BE2C (cell line): ENCODE results near the gene COL4A1.

Source experiments
- DNase-seq: peaks from one replicate; pipeline ENCODE4 v3.0.0-alpha.2; 2020
- H3K27me3 ChIP-seq: fragments of 250-450 bp; sonication (Bioruptor Pico); 2 replicates; pipeline ENCODE4 v1.5.1; 2020; ENCODE audit warnings: mild to moderate bottlenecking
- H3K36me3 ChIP-seq: fragments of 250-450 bp; sonication (Bioruptor Pico); 2 replicates; pipeline ENCODE4 v1.5.1; 2020; ENCODE audit warnings: mild to moderate bottlenecking
- H3K4me1 ChIP-seq: fragments of 250-450 bp; sonication (Bioruptor Pico); 2 replicates; pipeline ENCODE4 v1.5.1; 2020
- H3K4me3 ChIP-seq: 2 replicates; pipeline ENCODE4 v1.5.1; 2011; ENCODE audit warnings: low read depth, low read length
- H3K9me3 ChIP-seq: fragments of 250-450 bp; sonication (Bioruptor Pico); 2 replicates; pipeline ENCODE4 v1.5.1; 2020
- TF ChIP-seq, protein P1 (sequence below): IDR thresholded peaks from 2 replicates; pipeline ENCODE4 v1.5.1; 2012; ENCODE audit warnings: mild to moderate bottlenecking, low read depth, low read length

The COL4A1 gene

DNA sequence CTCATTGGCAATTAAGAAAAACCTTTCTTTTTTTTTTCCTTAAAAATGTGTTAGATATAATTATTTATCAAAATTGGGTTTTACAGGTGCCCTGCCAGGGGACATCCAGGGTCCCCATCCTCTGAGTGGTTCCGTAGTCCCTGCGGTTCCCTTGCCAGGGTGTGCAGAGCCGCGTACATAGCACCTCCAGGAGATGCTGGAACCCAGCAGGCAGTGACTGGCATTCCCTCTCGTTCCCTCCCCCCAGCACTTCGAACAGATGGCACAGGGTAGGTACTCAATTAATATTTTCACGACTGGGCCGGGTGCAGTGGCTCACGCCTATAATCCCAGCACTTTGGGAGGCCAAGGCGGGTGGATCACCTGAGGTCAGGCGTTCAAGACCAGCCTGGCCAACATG, 82.0 kb downstream of the COL4A1 start:
- no peak for DNase-seq
- TF ChIP-seq, protein P1, sequence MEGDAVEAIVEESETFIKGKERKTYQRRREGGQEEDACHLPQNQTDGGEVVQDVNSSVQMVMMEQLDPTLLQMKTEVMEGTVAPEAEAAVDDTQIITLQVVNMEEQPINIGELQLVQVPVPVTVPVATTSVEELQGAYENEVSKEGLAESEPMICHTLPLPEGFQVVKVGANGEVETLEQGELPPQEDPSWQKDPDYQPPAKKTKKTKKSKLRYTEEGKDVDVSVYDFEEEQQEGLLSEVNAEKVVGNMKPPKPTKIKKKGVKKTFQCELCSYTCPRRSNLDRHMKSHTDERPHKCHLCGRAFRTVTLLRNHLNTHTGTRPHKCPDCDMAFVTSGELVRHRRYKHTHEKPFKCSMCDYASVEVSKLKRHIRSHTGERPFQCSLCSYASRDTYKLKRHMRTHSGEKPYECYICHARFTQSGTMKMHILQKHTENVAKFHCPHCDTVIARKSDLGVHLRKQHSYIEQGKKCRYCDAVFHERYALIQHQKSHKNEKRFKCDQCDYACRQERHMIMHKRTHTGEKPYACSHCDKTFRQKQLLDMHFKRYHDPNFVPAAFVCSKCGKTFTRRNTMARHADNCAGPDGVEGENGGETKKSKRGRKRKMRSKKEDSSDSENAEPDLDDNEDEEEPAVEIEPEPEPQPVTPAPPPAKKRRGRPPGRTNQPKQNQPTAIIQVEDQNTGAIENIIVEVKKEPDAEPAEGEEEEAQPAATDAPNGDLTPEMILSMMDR: no peak
- H3K4me1 ChIP-seq: no peaks in the 10 kb centered on the region
- no peak overlapping the region for H3K4me3 ChIP-seq
- H3K36me3 ChIP-seq: no peaks in the 10 kb centered on the region
- H3K9me3 ChIP-seq: no peaks in the 10 kb centered on the region
- peaks cover 3% of the 10 kb centered on the region for H3K27me3 ChIP-seq

DNA sequence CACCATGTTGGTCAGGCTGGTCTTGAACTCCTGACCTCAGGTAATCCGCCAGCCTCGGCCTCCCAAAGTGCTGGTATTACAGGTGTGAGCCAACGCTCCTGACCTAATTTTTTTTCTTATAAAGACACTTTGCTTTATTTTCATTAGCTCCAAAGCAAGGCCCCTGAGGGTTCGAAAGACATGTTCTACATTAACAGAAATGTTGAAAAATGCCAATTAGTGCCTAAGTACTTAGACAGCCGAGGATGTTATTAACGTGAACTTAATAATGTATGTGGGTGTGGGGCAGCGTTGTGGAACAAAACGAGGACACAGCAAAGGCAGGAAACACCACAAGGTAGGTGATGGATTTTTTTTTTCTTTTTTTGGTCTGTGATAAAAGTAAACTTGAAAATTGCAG, 82.4 kb downstream of the COL4A1 start:
- DNase-seq: no peak
- Histone ChIP-seq H3K36me3 (no peaks in the 10 kb centered on the region), H3K9me3 (no peaks in the 10 kb centered on the region), H3K4me1 (no peaks in the 10 kb centered on the region), H3K27me3 (peaks cover 3% of the 10 kb centered on the region), H3K4me3 (no peak overlapping the region)
- TF ChIP-seq, protein P1: no peak

DNA sequence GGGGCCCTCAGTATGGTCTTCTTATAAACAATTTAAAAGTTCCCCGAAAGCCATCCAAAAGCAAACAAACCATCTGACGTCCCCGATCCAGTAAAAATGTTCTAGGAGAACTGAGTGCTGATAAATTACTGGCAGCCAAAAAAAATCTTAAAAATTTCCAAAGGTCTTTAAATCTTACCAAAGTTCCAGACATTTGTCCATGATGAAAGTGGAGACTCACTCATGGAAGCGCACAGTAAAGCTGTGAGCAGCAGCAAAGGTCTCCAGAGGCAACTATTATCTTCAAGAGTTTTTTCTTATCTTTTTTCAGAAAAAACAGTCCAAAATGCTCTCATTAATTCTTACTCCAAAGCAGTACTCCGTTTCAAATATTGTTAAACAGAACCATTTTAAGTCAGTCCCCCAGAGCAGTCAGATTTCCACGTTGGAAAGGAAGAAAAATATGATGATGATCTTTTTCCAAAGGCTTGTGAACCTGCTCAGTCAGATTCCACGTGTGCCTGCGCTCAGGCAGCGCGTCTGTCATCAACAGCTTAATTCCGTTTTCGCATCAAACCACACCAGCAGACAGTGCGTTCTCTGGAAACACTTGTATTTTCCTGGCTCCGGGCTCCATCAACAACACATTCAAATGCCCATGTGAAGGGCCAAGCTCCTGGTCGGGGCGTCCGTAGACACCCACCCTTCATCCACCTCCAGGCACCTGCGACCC, 85.4 kb downstream of the COL4A1 start:
- Histone ChIP-seq H3K4me3 (no peak overlapping the region), H3K4me1 (no peaks in the 10 kb centered on the region), H3K27me3 (peaks cover 22% of the 10 kb centered on the region), H3K36me3 (no peaks in the 10 kb centered on the region), H3K9me3 (no peaks in the 10 kb centered on the region)
- DNase-seq: no peak
- TF ChIP-seq, protein P1: no peak

DNA sequence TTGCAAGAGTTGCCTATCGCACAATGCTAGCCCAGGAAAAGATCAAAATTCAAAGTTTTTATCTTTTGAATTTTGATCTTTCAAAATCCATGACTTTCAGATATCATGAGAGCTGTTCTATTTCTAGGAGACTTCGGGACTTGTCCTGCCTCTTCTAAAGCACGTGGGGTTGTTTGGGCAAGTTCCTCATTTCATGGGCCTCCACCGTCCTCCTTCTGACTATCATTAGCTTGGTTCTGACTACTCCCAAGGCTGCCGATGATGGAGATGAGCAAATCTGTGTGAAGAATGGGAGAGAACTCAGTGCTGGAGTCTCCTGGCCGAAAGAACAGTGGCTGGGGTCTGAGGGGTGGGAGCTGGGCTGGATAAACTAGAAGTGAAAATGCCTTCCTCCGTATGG, 86.5 kb downstream of the COL4A1 start:
- no peaks in the 10 kb centered on the region for H3K9me3 ChIP-seq
- no peak overlapping the region for H3K4me3 ChIP-seq
- TF ChIP-seq, protein P1: no peak
- DNase-seq: no peak
- peaks cover 19% of the 10 kb centered on the region for H3K27me3 ChIP-seq
- H3K36me3 ChIP-seq: no peaks in the 10 kb centered on the region
- no peaks in the 10 kb centered on the region for H3K4me1 ChIP-seq

DNA sequence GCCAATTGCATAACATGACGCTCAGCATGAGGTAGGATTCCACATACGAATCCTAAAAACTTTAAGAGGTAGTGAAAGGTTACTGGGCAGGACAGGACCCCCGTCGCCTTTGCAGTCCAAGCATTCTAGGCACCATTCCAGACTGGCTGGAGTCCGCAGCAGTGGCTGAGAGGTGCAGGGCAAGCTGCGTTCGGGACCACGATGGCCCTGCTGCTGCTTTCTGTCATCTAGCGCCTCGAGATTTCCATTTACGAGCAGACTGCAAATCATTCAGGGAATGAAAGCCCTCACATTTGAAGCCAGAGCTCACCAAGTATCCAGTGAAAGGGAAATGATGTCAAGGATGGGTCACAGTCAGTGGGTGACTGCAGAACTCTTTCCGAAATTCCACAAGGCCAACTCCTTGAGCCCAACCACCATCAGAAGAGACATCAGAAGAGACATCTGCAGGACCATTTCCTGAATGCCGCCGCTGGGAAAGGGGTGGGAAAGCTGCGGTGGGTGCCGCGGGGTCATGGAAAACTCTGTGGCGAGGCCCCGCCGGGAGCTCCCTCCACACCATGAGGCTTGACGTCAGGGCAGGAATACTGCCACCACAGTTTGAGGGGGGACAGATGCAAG, 88.3 kb downstream of the COL4A1 start:
- no peak overlapping the region for H3K4me3 ChIP-seq
- TF ChIP-seq, protein P1: no peak
- no peaks in the 10 kb centered on the region for H3K9me3 ChIP-seq
- no peak for DNase-seq
- H3K4me1 ChIP-seq: no peaks in the 10 kb centered on the region
- H3K27me3 ChIP-seq: peaks cover 19% of the 10 kb centered on the region
- H3K36me3 ChIP-seq: no peaks in the 10 kb centered on the region

DNA sequence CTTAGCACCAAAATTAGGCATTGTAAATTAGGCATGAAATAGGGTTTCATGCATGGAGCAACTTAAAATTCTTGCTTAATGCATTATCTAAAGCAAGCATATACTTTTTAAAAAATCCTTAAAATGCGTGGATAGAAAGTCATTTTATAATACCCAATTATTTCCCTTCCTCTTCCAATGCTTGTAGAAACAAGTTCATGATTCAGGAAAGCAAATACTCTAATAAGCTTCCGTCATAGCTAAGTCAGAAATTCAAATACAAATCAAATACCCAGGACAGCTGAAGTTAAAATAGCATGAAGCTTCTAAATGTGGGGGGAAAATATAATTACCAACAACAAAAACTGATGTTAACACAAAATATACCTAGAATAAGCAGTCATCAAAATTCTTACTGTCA, 89.1 kb downstream of the COL4A1 start:
- Histone ChIP-seq H3K4me3 (no peak overlapping the region), H3K4me1 (no peaks in the 10 kb centered on the region), H3K27me3 (peaks cover 19% of the 10 kb centered on the region), H3K36me3 (no peaks in the 10 kb centered on the region), H3K9me3 (no peaks in the 10 kb centered on the region)
- no peak for DNase-seq
- TF ChIP-seq, protein P1: no peak
